NCI-H2107 treated with DMSO at 0.1 percent for 48 hours (cell line): ENCODE data around the gene PGM3.

Experiments used
- DNase-seq: peaks from one replicate; lab custom pipeline; 2025; ENCODE audit not compliant: unreplicated experiment; lab: John Stamatoyannopoulos, UW

PGM3 gene

GRCh38 chr6:83185096-83185495 is 8.0 kb downstream of the PGM3 start:
- no peak for DNase-seq

- no peak for DNase-seq
Measured at GRCh38 chr6:83183082-83183828, 9.8 kb downstream of the PGM3 start.

- no peak for DNase-seq
Measured at GRCh38 chr6:83182114-83182513, 11.0 kb downstream of the PGM3 start.

GRCh38 chr6:83180426-83180950 is 12.6 kb downstream of the PGM3 start:
- DNase-seq = no peak

- no peak for DNase-seq
Measured at GRCh38 chr6:83176246-83176645, 16.8 kb downstream of the PGM3 start.

GRCh38 chr6:83169511-83169910 is 23.6 kb downstream of the PGM3 start:
- no peak for DNase-seq

- DNase-seq = no peak
Measured at GRCh38 chr6:83169106-83169505, 24.0 kb downstream of the PGM3 start.

GRCh38 chr6:83168556-83168955 is 24.5 kb downstream of the PGM3 start:
- DNase-seq = no peak

- DNase-seq = no peak
Measured at GRCh38 chr6:83167726-83168278, 25.3 kb downstream of the PGM3 start.

GRCh38 chr6:83160167-83160566 is 32.9 kb downstream of the PGM3 start:
- DNase-seq = no peak

- no peak for DNase-seq
Measured at GRCh38 chr6:83155794-83156193, 37.3 kb downstream of the PGM3 start.

GRCh38 chr6:83153883-83154521 is 39.1 kb downstream of the PGM3 start:
- no peak for DNase-seq

GRCh38 chr6:83152913-83153312 is 40.2 kb downstream of the PGM3 start:
- no peak for DNase-seq

- DNase-seq = no peak
Measured at GRCh38 chr6:83151114-83151513, 42.0 kb downstream of the PGM3 start.

- no peak for DNase-seq
Measured at GRCh38 chr6:83138758-83139157, 54.3 kb downstream of the PGM3 start.

GRCh38 chr6:83138118-83138722 is 54.8 kb downstream of the PGM3 start:
- DNase-seq = no peak

GRCh38 chr6:83132121-83132520 is 60.9 kb downstream of the PGM3 start:
- DNase-seq = no peak

GRCh38 chr6:83127976-83128375 is 65.1 kb downstream of the PGM3 start:
- DNase-seq = no peak

- no peak for DNase-seq
Measured at GRCh38 chr6:83127258-83127657, 65.8 kb downstream of the PGM3 start.

- DNase-seq = no peak
Measured at GRCh38 chr6:83126807-83127206, 66.3 kb downstream of the PGM3 start.

- DNase-seq = no peak
Measured at GRCh38 chr6:83126223-83126622, 66.8 kb downstream of the PGM3 start.

- DNase-seq = no peak
Measured at GRCh38 chr6:83125425-83125824, 67.6 kb downstream of the PGM3 start.
